HEK293T (cell line): ENCODE data around the gene MPHOSPH10.

Experiments
- BHLHE40 ChIP-seq: fragments of 450-650 bp; IDR thresholded peaks from 2 replicates; pipeline ENCODE4 v1.6.1; 2016; ENCODE audit warnings: mild to moderate bottlenecking, moderate library complexity, borderline replicate concordance
- ELF4 ChIP-seq: fragments of 450-650 bp; IDR thresholded peaks from 2 replicates; pipeline ENCODE4 v1.6.1; 2017; ENCODE audit warnings: antibody characterized with exemption
- FOXA1 ChIP-seq: fragments of 450-650 bp; IDR thresholded peaks from 2 replicates; pipeline ENCODE4 v1.6.1; 2016; ENCODE audit warnings: mild to moderate bottlenecking
- FOXK2 ChIP-seq: fragments of 450-650 bp; IDR thresholded peaks from 2 replicates; pipeline ENCODE4 v1.6.1; 2016; ENCODE audit warnings: mild to moderate bottlenecking
- FOXM1 ChIP-seq: fragments of 450-650 bp; IDR thresholded peaks from 2 replicates; pipeline ENCODE4 v1.6.1; 2017; ENCODE audit warnings: mild to moderate bottlenecking, borderline replicate concordance
- HDGF ChIP-seq: fragments of 450-650 bp; IDR thresholded peaks from 2 replicates; pipeline ENCODE4 v1.6.1; 2017; ENCODE audit warnings: antibody characterized with exemption, borderline replicate concordance
- NFRKB ChIP-seq: fragments of 450-650 bp; IDR thresholded peaks from 2 replicates; pipeline ENCODE4 v1.6.1; 2016; ENCODE audit warnings: mild to moderate bottlenecking, moderate library complexity
- SP1 ChIP-seq: fragments of 450-650 bp; IDR thresholded peaks from 2 replicates; pipeline ENCODE4 v1.6.1; 2017
- SUZ12 ChIP-seq: fragments of 450-650 bp; IDR thresholded peaks from 2 replicates; pipeline ENCODE4 v1.6.1; 2016; ENCODE audit warnings: mild to moderate bottlenecking
- TARDBP ChIP-seq: fragments of 450-650 bp; IDR thresholded peaks from 2 replicates; pipeline ENCODE4 v1.6.1; 2016
- ZNF384 ChIP-seq: fragments of 450-650 bp; IDR thresholded peaks from 2 replicates; pipeline ENCODE4 v1.6.1; 2016

DNA sequence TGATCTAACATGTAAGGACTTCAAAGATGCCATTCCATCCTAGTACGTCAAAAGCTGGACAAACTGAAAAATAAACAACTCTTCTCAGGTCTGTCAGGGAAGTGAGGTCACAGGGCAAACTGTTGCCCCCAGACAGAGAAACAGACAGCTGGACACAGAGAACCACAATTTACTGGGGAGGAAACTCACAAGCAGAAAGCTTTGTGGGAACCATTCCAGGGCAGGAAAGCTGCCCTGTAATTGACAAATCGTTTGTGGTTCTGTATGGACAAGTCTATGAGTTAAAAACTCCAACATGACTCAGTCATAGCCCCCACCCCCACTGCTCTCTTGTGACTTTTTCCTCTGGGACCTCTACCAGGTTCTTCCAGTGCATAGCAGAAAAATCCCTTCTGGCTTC, 28.8 kb upstream of the MPHOSPH10 start:
- TF ChIP-seq ZNF384 (no peak), HDGF (no peak), FOXM1 (no peak), BHLHE40 (no peak), FOXA1 (no peak), NFRKB (no peak), FOXK2 (no peak), SP1 (no peak), TARDBP (no peak), SUZ12 (no peak), ELF4 (no peak)
